Measurements from ENCODE around the gene ASPHD2.
"Not testable (repeated sequence)": the region's sequence is repeated elsewhere in the genome, so short reads cannot be mapped to it uniquely, and the experiment has no call there.

ASPHD2 gene

DNA sequence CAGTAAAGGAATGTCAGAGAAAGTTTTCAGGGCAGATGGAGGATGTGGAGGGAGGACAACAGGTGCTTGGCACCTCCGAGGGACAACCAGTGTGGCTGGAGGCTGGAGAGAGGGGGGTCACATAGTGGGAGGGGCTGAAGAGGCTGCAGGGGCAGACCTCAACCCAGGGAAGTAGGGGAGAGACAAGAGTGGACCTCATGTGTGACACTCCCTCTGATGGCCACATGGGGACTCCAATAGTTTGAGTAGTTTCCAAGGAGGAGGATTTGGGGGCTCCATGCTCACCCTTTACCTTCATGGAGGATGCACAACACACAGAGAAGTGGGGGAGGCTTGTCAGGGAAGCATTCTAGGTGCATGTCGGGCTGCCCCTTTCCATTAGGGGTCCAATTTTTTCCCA is 35.1 kb upstream of the ASPHD2 start:
- Histone ChIP-seq H3K9me3 (replicated peaks in 1 of 11) (no peaks in the 10 kb centered on the region), H3K36me3 (no peaks in the 10 kb centered on the region), H3K27me3 (no peaks in the 10 kb centered on the region), H3K9ac (no peak overlapping the region), H4K20me1 (no peaks in the 10 kb centered on the region), H3K4me1 (peaks cover 0 to 2% (median 0%) of the 10 kb centered on the region in 10 experiments; a peak in 1 of 20 replicates), H3K4me2 (no peak overlapping the region), H3K27ac (no peak overlapping the region), H3K4me3 (no peak overlapping the region)
- TF ChIP-seq Cebpa-rat (IDR thresholded peaks at IDR 0.05) = no peak

DNA sequence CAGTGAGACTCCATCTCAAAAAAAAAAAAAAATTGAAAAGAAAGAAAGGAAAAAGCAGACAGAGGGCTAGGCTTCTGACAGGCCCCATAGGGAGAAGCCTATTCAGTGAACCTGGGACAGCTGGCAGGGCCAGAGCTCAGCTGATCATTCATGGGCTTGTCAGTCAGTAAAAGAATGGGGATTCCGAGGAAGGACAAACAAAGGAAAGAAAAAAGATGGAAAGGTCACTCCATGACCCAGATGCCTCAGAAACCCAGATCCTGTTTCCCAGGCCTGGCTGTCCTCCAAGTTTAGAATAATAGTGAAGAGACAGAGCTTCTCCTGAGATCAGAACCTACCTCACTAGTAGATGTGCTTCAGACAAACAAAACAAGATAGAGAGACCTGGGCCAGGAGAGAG is 34.3 kb upstream of the ASPHD2 start:
- H3K4me1 ChIP-seq = peaks cover 0 to 5% (median 0%) of the 10 kb centered on the region in 10 experiments; a peak in 1 of 20 replicates
- no peak overlapping the region for H3K9ac ChIP-seq
- no peaks in the 10 kb centered on the region for H4K20me1 ChIP-seq
- no peak overlapping the region for H3K4me3 ChIP-seq
- no peaks in the 10 kb centered on the region for H3K27me3 ChIP-seq
- no peak overlapping the region for H3K27ac ChIP-seq
- no peak for TF ChIP-seq Cebpa-rat (IDR thresholded peaks at IDR 0.05)
- no peaks in the 10 kb centered on the region for H3K9me3 ChIP-seq (replicated peaks in 1 of 11)
- no peaks in the 10 kb centered on the region for H3K36me3 ChIP-seq
- H3K4me2 ChIP-seq = no peak overlapping the region

DNA sequence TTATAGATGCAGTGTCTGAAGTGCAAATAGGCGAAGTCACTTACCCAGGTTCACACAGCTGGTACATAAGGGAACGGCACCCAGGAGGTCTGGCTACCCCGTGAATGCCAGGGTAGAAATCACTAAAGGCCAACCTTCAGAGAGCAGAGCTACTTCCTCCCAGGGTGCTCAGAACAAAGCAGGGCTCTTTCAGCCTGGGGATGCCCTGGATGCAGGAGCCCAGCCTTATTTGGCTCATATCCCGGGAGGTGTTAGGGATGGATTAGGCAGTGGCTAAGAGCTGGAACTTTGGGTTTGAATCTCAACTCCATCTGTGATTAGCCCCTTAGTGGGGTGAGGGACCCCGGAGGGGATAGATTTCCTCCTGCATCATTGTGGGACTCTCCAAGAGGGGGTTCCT is 33.1 kb upstream of the ASPHD2 start:
- Histone ChIP-seq H3K9ac (no peak overlapping the region), H3K36me3 (no peaks in the 10 kb centered on the region), H3K9me3 (replicated peaks in 1 of 11) (no peaks in the 10 kb centered on the region), H3K4me1 (peaks cover 0 to 5% (median 0%) of the 10 kb centered on the region in 10 experiments; a peak in 1 of 20 replicates), H3K27ac (no peak overlapping the region), H3K4me2 (no peak overlapping the region), H3K4me3 (no peak overlapping the region), H3K27me3 (no peaks in the 10 kb centered on the region), H4K20me1 (no peaks in the 10 kb centered on the region)
- no peak for TF ChIP-seq Cebpa-rat (IDR thresholded peaks at IDR 0.05)

DNA sequence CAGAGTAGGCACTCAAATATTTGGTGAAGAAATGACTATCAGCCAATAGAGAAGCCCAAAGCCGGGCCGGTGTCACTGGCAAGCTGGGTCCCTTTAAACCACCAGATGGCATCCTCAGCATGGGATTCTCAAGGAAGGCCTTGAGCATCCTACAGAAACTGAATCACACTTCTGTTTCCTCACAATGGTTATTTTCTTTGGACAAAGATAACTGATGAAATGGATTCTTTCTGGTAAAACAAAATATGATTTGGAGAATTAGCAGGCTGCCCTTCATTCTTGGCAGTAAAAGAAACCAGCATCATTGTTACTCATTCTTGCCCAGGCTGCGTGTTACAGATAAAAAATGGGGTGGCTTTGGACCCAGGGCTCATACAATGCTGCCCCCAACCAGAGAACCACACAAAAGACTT is 30.3 kb upstream of the ASPHD2 start:
- no peak overlapping the region for H3K27ac ChIP-seq

DNA sequence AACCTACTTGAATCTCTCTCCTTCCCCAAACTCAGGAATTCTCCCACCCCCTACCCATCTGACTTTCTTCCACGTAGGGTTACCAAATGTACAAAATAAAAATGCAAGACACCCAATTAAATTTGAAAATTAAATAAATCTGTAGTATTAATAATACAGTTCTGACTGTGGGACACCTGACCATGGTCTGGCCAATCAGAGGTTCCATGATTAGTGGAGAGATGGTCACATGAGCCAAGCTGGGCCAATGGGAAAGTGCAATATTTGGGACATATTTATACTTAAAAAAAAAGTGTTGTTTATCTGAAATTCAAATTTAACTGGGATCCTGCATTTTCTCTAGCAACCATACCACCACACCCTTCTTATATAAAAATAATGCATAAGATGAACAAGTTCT is 29.8 kb upstream of the ASPHD2 start:
- Histone ChIP-seq H3K9me3 (replicated peaks in 1 of 11) (no peaks in the 10 kb centered on the region), H3K27me3 (no peaks in the 10 kb centered on the region), H3K27ac (no peak overlapping the region), H3K36me3 (no peaks in the 10 kb centered on the region), H3K4me2 (no peak overlapping the region), H3K4me3 (no peak overlapping the region), H3K9ac (no peak overlapping the region), H4K20me1 (no peaks in the 10 kb centered on the region), H3K4me1 (peaks cover 5 to 16% (median 9%) of the 10 kb centered on the region in 10 experiments; a peak in 19 of 20 replicates)
- TF ChIP-seq Cebpa-rat (IDR thresholded peaks at IDR 0.05) = no peak

More for the DNA sequence above, 30.3 kb upstream of the ASPHD2 start:
- no peaks in the 10 kb centered on the region for H4K20me1 ChIP-seq
- no peak overlapping the region for H3K4me2 ChIP-seq
- H3K4me1 ChIP-seq = peaks cover 0 to 10% (median 4%) of the 10 kb centered on the region in 10 experiments; a peak in 13 of 20 replicates
- H3K9me3 ChIP-seq (replicated peaks in 1 of 11) = no peaks in the 10 kb centered on the region
- H3K36me3 ChIP-seq = no peaks in the 10 kb centered on the region
- H3K4me3 ChIP-seq = no peak overlapping the region
- no peaks in the 10 kb centered on the region for H3K27me3 ChIP-seq
- no peak overlapping the region for H3K9ac ChIP-seq
- no peak for TF ChIP-seq Cebpa-rat (IDR thresholded peaks at IDR 0.05)

DNA sequence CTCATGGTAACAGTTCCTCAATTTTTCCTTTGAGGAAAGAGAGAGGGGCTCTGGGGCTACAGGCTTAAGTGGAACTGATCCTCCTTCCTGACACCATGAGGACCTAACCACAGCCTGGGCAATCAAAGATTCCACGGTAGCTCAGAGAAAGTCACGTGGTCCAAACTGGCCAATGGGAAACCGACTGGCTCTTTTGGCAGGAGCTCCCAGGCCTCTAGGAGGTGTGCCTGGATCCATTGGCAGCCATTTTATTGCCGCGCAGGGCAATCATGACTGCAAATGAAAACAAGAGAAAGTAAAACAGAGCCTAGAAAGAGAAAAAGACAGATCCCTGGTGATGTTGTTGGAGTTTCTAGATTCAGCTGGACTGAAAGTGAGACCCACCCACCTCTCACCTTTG is 27.3 kb upstream of the ASPHD2 start:
- no peaks in the 10 kb centered on the region for H3K36me3 ChIP-seq
- no peaks in the 10 kb centered on the region for H4K20me1 ChIP-seq
- H3K4me1 ChIP-seq = peaks cover 21 to 35% (median 26%) of the 10 kb centered on the region in 10 experiments
- no peak overlapping the region for H3K9ac ChIP-seq
- no peak for TF ChIP-seq Cebpa-rat (IDR thresholded peaks at IDR 0.05)
- H3K9me3 ChIP-seq (replicated peaks in 1 of 11) = no peaks in the 10 kb centered on the region
- no peak overlapping the region for H3K27ac ChIP-seq
- no peak overlapping the region for H3K4me2 ChIP-seq
- no peak overlapping the region for H3K4me3 ChIP-seq
- H3K27me3 ChIP-seq = no peaks in the 10 kb centered on the region

DNA sequence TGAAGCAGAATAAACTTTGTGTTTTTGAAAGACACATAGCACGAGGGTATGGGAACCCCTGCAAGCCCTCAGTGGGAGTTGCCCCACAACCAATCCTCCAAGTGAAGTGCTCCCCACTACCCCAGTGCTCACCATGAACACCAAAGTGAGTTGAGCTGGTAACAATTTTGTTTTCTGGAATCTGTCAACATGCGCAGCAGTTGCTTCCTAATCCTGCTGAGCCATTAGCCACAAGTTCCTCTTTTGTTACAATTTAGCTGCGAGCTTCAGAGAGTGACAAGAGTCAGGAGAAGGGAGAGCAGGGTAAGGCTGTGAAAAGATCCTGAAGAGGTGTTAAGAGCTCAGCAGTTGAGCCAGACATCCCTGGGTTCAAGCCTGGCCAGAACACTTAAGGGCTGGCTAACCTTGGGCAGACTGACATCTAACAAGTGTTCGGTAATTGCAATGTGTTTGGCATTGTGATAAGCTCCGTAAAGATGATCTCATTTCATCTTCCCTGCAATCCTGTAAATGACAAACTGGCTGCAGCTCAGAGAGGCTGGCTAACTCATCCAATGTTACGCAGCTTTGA is 24.1 kb upstream of the ASPHD2 start:
- no peaks in the 10 kb centered on the region for H3K27me3 ChIP-seq
- H3K27ac ChIP-seq = peak overlapping the region in 10 of 11 experiments; percentile 3 to 71 (median 46); a peak in 16 of 22 replicates

DNA sequence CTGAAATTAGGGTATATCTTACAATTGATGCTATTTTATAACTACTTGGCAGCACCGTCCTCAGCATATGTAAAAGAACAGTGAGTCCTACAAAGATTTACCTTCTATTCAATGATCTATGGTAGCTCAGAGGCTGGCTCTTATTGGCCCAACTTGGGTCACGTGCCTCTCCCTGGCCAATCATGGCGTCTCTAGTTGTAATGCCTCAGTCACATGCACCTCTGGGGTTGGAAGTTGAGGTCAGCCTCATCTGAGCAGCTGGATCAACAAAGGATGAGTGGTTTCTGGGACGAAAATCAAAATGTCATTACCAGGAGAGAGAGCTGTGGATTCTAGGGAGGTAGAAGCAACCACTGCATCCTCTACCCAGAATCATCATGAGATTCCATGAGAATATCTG is 22.9 kb upstream of the ASPHD2 start:
- Histone ChIP-seq H3K9ac (no peak overlapping the region), H3K36me3 (no peaks in the 10 kb centered on the region), H3K4me1 (peaks cover 30 to 46% (median 38%) of the 10 kb centered on the region in 10 experiments), H3K4me2 (peak overlapping the region in 4 of 11 experiments; percentile 78 to 85 (median 80); a peak in 5 of 22 replicates), H3K27me3 (no peaks in the 10 kb centered on the region), H4K20me1 (no peaks in the 10 kb centered on the region), H3K4me3 (no peak overlapping the region), H3K9me3 (replicated peaks in 1 of 11) (no peaks in the 10 kb centered on the region), H3K27ac (no peak overlapping the region)
- no peak for TF ChIP-seq Cebpa-rat (IDR thresholded peaks at IDR 0.05)

More for the DNA sequence above, 24.1 kb upstream of the ASPHD2 start:
- H3K4me1 ChIP-seq = peaks cover 30 to 46% (median 38%) of the 10 kb centered on the region in 10 experiments
- no peak overlapping the region for H3K4me3 ChIP-seq
- H3K4me2 ChIP-seq = peak overlapping the region; percentile 31 to 89 (median 73)
- peak overlapping the region in 7 of 11 experiments; percentile 13 to 56 (median 44); a peak in 9 of 22 replicates for H3K9ac ChIP-seq
- no peaks in the 10 kb centered on the region for H3K9me3 ChIP-seq (replicated peaks in 1 of 11)
- H3K36me3 ChIP-seq = no peaks in the 10 kb centered on the region
- H4K20me1 ChIP-seq = no peaks in the 10 kb centered on the region
- no peak for TF ChIP-seq Cebpa-rat (IDR thresholded peaks at IDR 0.05)

DNA sequence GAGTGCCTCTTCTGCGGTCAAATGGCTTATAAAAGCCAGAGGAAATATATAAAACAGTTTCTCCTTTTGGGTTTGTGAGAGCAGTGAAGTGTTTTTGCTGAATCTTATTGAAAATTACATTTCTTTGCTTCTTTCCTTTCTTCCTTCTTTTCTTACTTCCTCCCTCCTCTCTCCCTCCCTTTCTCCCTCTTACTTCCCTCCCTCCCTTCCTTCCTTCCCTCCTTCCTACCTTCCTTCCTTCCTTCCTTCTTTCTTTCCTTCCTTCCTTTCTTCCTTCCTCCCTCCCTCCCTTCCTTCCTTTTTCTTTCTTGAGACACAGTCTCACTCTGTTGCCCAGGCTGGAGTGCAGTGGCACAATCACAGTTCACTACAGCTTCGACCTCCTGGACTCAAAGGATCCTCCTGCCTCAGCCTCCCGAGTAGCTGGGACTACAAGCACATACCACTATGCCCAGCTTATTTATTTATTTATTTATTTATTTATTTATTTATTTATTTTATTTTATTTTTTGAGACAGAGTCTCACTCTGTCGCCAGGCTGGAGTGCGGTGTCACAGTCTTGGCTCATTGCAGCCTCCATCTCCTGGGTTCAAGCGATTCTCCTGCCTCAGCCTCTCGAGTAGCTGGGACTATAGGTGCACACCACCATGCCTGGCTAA is 20.4 kb upstream of the ASPHD2 start:
- H3K9me3 ChIP-seq (replicated peaks in 1 of 11); H3K36me3 ChIP-seq; H4K20me1 ChIP-seq; H3K9ac ChIP-seq; H3K27me3 ChIP-seq; H3K4me3 ChIP-seq: not testable (repeated sequence)
- Histone ChIP-seq H3K27ac (0 out of 22 replicates have a peak overlapping the region, but pooled peaks of 1 of the 11 experiments have one; percentile 4), H3K4me2 (peak overlapping the region in 10 of 11 experiments; percentile 1 to 62 (median 12); a peak in 11 of 22 replicates), H3K4me1 (peaks cover 30 to 41% (median 36%) of the 10 kb centered on the region in 10 experiments)

Data from BLaER1 treated with 17β-estradiol and CSF1 and Interleukin-3, amounts not matched to agents 10 nM and 100 nM (cell line).